OCI-M1 (cell line): ENCODE measurements around the gene AIRE.
A peak's percentile ranks its signal among the peaks of the same experiment; 100 is the strongest.

Experiments
- DNase-seq: peaks from one replicate; lab custom pipeline; 2025; lab: John Stamatoyannopoulos, UW

AIRE gene

GRCh38 chr21:44291936-44292811 lies 6.5 kb downstream of the AIRE start:
- no peak for DNase-seq

- no peak for DNase-seq
These were observed 7.1 kb downstream of the AIRE start for GRCh38 chr21:44292812-44293195.

- DNase-seq = no peak
These were observed 8.0 kb downstream of the AIRE start for GRCh38 chr21:44293551-44294231.

- DNase-seq = peak; percentile 44
These were observed 8.9 kb downstream of the AIRE start for GRCh38 chr21:44294391-44295162.

- DNase-seq = no peak
These were observed 9.5 kb downstream of the AIRE start for GRCh38 chr21:44295163-44295573.

- no peak for DNase-seq
These were observed 10.0 kb downstream of the AIRE start for GRCh38 chr21:44295646-44296045.

GRCh38 chr21:44296103-44296519 lies 10.4 kb downstream of the AIRE start:
- no peak for DNase-seq

GRCh38 chr21:44296916-44297315 lies 11.2 kb downstream of the AIRE start:
- no peak for DNase-seq

- DNase-seq = peak; percentile 95
These were observed 12.0 kb downstream of the AIRE start for GRCh38 chr21:44297525-44298290.

- DNase-seq = peak; percentile 47
These were observed 12.6 kb downstream of the AIRE start for GRCh38 chr21:44298301-44298700.

GRCh38 chr21:44299085-44299457 lies 13.4 kb downstream of the AIRE start:
- peak; percentile 65 for DNase-seq

- peak; percentile 86 for DNase-seq
These were observed 14.0 kb downstream of the AIRE start, which contains the start of gene PFKL for GRCh38 chr21:44299458-44300261. TSS of gene PFKL (plus strand) at chr21:44300053. CDS start at chr21:44300106, 53 bp downstream.

- peak; percentile 75 for DNase-seq
These were observed 14.7 kb downstream of the AIRE start for GRCh38 chr21:44300262-44300959.

GRCh38 chr21:44301141-44301540 lies 15.5 kb downstream of the AIRE start:
- no peak for DNase-seq

- DNase-seq = no peak
These were observed 16.3 kb downstream of the AIRE start for GRCh38 chr21:44301961-44302406.

- peak; percentile 32 for DNase-seq
These were observed 17.1 kb downstream of the AIRE start for GRCh38 chr21:44302573-44303401.

GRCh38 chr21:44303490-44303981 lies 17.9 kb downstream of the AIRE start:
- DNase-seq = no peak

GRCh38 chr21:44304011-44304616 lies 18.4 kb downstream of the AIRE start:
- no peak for DNase-seq

- DNase-seq = peak; percentile 52
These were observed 19.2 kb downstream of the AIRE start for GRCh38 chr21:44304877-44305293.
